Measurements from ENCODE around the gene ANAPC4. TPM values are rescaled to one million over a fixed set of nuclear protein-coding genes. Genes with fewer than 3 reads are reported as not detected.

The ANAPC4 gene
- total and polyA plus RNA-seq, 2 of the 4 experiments (the other 2 are of a cell fraction): 12.4 to 18.3 TPM

DNA sequence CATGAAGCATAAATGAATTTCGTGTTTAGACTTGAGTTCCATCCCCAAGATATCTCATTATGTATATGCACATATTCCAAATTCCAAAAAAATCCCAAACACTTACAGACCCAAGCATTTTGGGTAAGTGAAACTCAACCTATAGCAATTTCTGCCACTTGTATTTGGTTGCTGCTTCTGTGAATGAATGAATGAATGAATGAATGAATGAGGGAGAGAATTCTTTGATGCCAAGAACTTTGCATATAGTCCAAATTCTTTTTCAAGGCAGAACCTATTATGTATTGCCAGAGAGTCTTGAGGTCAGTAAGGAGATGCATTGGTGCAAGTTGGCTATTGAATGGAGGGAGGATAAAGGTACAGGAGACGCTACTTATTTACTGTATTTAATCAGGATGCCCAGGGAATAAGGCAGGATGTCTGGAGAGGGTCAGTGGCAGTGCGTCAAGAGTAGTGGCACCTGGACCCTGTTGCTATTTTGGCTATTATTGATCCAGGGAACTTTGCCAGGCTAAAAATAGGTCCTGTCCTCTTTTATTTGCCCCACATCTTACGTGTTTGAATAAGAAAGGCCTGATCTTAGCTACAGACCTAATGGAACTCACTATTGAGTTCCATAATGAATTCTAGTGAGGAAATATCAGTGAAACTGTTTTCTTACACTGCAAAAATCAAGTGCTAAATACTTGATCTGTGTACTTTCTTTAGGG lies 33.9 kb downstream of the ANAPC4 start:
- no peaks in the 10 kb centered on the region for H4K20me1 ChIP-seq (ENCODE audit: insufficient read depth, low read length)
- no peak overlapping the region for H3K4me2 ChIP-seq (ENCODE audit: low read depth, low read length)
- no peak overlapping the region for H3K56ac ChIP-seq (ENCODE audit: extremely low read depth, insufficient read depth, low read length)
- no peak overlapping the region for H4K91ac ChIP-seq (ENCODE audit: insufficient read depth, low read depth, low read length)
- H3K9ac ChIP-seq (ENCODE audit: low read depth, low read length): no peak overlapping the region
- H3K14ac ChIP-seq (replicated peaks; ENCODE audit: low read depth, low read length): no peak overlapping the region
- H2AK9ac ChIP-seq (replicated peaks; ENCODE audit: low read depth, low read length, poor library complexity): no peak overlapping the region
- no peak overlapping the region for H3K4me3 ChIP-seq (ENCODE audit: insufficient read depth, low read depth, low read length)
- ChIA-PET CTCF (no interaction called here), POLR2A (ENCODE audit: unreplicated experiment) (no interaction called here)
- dilution Hi-C loops (cut with HindIII; ENCODE audit: low sequenced_read_pairs, unreplicated experiment): no loop called here
- no peaks in the 10 kb centered on the region for H3K79me1 ChIP-seq (ENCODE audit: low read depth in 1 of 2, low read length in 2 of 2)
- ATAC-seq (ENCODE audit: low read depth) (no peak), DNase-seq (no peak)
- intact Hi-C loops (cut with micrococcal nuclease): no loop called here
- H3K18ac ChIP-seq (ENCODE audit: low read depth, low read length): no peak overlapping the region
- H3K27me3 ChIP-seq (ENCODE audit: control insufficient read depth, insufficient read depth, low read length): no peaks in the 10 kb centered on the region
- H2BK5ac ChIP-seq (ENCODE audit: low read depth, low read length, poor library complexity, severe bottlenecking): no peak overlapping the region
- WGBS, 2 experiments (ENCODE audit: extremely low coverage in 2 of 2, insufficient read length in 1 of 2): no CpG with 5 or more reads among the region's 4 CpGs
- TSS peak; percentile 14 for BruUV-seq (replicated peaks)
- TF ChIP-seq FOS (IDR thresholded peaks at IDR 0.05; ENCODE audit: low read depth, low read length): no peak
- TF ChIP-seq NFE2L2 (IDR thresholded peaks at IDR 0.05; ENCODE audit: low read depth, low read length): no peak
- TF ChIP-seq SMC3 (IDR thresholded peaks at IDR 0.05; ENCODE audit: low read depth, low read length): no peak
- TF ChIP-seq RAD21 (IDR thresholded peaks at IDR 0.05; ENCODE audit: low read length): no peak
- TF ChIP-seq, protein P1, sequence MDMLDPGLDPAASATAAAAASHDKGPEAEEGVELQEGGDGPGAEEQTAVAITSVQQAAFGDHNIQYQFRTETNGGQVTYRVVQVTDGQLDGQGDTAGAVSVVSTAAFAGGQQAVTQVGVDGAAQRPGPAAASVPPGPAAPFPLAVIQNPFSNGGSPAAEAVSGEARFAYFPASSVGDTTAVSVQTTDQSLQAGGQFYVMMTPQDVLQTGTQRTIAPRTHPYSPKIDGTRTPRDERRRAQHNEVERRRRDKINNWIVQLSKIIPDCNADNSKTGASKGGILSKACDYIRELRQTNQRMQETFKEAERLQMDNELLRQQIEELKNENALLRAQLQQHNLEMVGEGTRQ (IDR thresholded peaks at IDR 0.05; ENCODE audit: low read depth, low read length): no peak
- TF ChIP-seq MXI1 (IDR thresholded peaks at IDR 0.05; ENCODE audit: borderline replicate concordance, low read depth, low read length): no peak
- TF ChIP-seq BHLHE40 (IDR thresholded peaks at IDR 0.05; ENCODE audit: low read depth, low read length): no peak
- no peak overlapping the region for H3K4ac ChIP-seq (ENCODE audit: low read depth, low read length)
- no peak overlapping the region for H3K27ac ChIP-seq (ENCODE audit: insufficient read depth, low read length)
- H2BK15ac ChIP-seq (ENCODE audit: low read depth, low read length): no peak overlapping the region
- H2BK120ac ChIP-seq (ENCODE audit: low read depth, low read length): no peak overlapping the region
- H3K4me1 ChIP-seq (ENCODE audit: control insufficient read depth, insufficient read depth, low read length): peaks cover 2% of the 10 kb centered on the region
- H3K36me3 ChIP-seq (ENCODE audit: control insufficient read depth, insufficient read depth, low read length): peaks cover 16% of the 10 kb centered on the region
- no peak overlapping the region for H4K8ac ChIP-seq (ENCODE audit: low read depth in 2 of 2, low read length in 2 of 2)
- H3K9me3 ChIP-seq (ENCODE audit: control insufficient read depth, insufficient read depth, low read length): no peaks in the 10 kb centered on the region
- H2AFZ ChIP-seq (replicated peaks; ENCODE audit: low read length, poor library complexity): no peak overlapping the region
- no peak overlapping the region for H4K5ac ChIP-seq (ENCODE audit: low read depth, low read length)
- H3K23ac ChIP-seq (ENCODE audit: low read depth, low read length): no peak overlapping the region
- in situ Hi-C loops (cut with MboI; ENCODE audit: low sequenced_read_pairs): no loop called here
- H2BK20ac ChIP-seq (ENCODE audit: low read depth, low read length): no peak overlapping the region
- no peak overlapping the region for H2AK5ac ChIP-seq (ENCODE audit: low read depth, low read length)
- H3K9me1 ChIP-seq (ENCODE audit: insufficient read depth, low read length): peaks cover 4% of the 10 kb centered on the region
